ENCODE data around the gene PRKCE.

- TF ChIP-seq CTCF (IDR thresholded peaks at IDR 0.05; ENCODE audit: poor library complexity) (no peak), EZH2 (IDR thresholded peaks at IDR 0.05; ENCODE audit: borderline replicate concordance) (no peak), EZH2phosphoT487 (IDR thresholded peaks at IDR 0.05; ENCODE audit: low read depth, severe bottlenecking, unreplicated experiment) (no peak)
Measured at GRCh38 chr2:45908316-45909170, 257.1 kb downstream of the PRKCE start.
